Upper lobe of left lung (tissue), 4 donors: ENCODE data around the gene C1orf198.

Experiments used
- CTCF ChIP-seq, 6 experiments: fragments of 450-650 bp in 4 of 6; fragments of 200-600 bp in 2 of 6; sonication (generic) in 2 of 6; IDR thresholded peaks; one replicate each; pipeline ENCODE4 v1.5.1; 2016 to 2019; ENCODE audit warnings: antibody characterized with exemption in 6 of 6
- EP300 ChIP-seq, 4 donors: sonication (generic); formaldehyde crosslinking; IDR thresholded peaks; one replicate each; pipeline ENCODE4 v1.5.1; 2017; ENCODE audit warnings: antibody characterized with exemption in 4 of 4, control low read depth in 2 of 4
- POLR2A ChIP-seq, 4 donors: fragments of 450-650 bp; IDR thresholded peaks; one replicate each; pipeline ENCODE4 v1.5.1; 2016 to 2017; ENCODE audit warnings: antibody characterized with exemption in 4 of 4, mild to moderate bottlenecking in 2 of 4
- POLR2AphosphoS5 ChIP-seq, 2 donors: sonication (generic); formaldehyde crosslinking; IDR thresholded peaks; one replicate each; pipeline ENCODE4 v1.5.1; 2017; ENCODE audit warnings: antibody characterized with exemption in 2 of 2

DNA sequence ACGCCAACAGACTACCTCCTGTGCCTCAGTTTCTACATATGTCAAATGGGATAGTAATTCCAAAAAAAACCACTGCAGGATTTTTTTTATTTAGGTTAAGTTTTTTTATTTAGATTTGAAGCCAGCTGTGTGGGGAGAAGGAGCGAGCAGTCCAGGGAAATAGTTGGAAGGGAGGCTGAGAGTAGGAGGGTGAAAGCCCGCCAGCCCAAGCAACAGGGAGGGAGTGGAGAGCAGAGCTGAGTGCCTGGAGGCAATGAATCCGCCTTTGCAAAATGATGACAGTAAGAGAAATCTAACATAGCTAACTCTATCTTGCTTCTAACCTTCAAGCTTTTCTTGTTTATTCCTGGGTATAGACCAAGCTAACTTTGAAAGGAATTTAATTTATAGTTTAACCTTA, 15.6 kb upstream of the C1orf198 start:
- TF ChIP-seq CTCF (IDR thresholded peaks at IDR 0.05) (no peak), POLR2A (IDR thresholded peaks at IDR 0.05) (no peak), POLR2AphosphoS5 (IDR thresholded peaks at IDR 0.05) (no peak), EP300 (IDR thresholded peaks at IDR 0.05) (no peak)
